AG10803 (cell line): Measurements from ENCODE around the gene FCHSD2.
"Not testable (repeated sequence)": the region's sequence is repeated elsewhere in the genome, so short reads cannot be mapped to it uniquely, and the experiment has no call there.

Experiments
- DNase-seq: peaks from one replicate; pipeline ENCODE4 v3.0.0; 2010; ENCODE audit warnings: low read depth
- H3K4me3 ChIP-seq: 2 replicates; pipeline ENCODE4 v1.5.1; 2011; ENCODE audit warnings: mild to moderate bottlenecking, low read length, control low read depth
- CTCF ChIP-seq: conservative IDR thresholded peaks from 2 replicates; pipeline ENCODE4 v1.5.1; 2011; ENCODE audit warnings: mild to moderate bottlenecking, low read length, control low read depth, inconsistent platforms

FCHSD2 gene

GRCh38 chr11:73141309-73142127 is 600 bp downstream of the FCHSD2 start:
- H3K4me3 ChIP-seq, result peak overlapping the region; percentile 87
- TF ChIP-seq CTCF, result no peak
- peak; percentile 67 for DNase-seq

GRCh38 chr11:73141031-73141308 is 1.1 kb downstream of the FCHSD2 start:
- H3K4me3 ChIP-seq, result peak overlapping the region; percentile 87
- no peak for DNase-seq
- TF ChIP-seq CTCF, result no peak

GRCh38 chr11:73140213-73141030 is 1.7 kb downstream of the FCHSD2 start:
- DNase-seq, result peak; percentile 29
- H3K4me3 ChIP-seq, result peak overlapping the region; percentile 87
- TF ChIP-seq CTCF, result no peak

GRCh38 chr11:73139476-73140198 is 2.5 kb downstream of the FCHSD2 start:
- peak overlapping the region; percentile 15 for H3K4me3 ChIP-seq
- no peak for TF ChIP-seq CTCF
- peak; percentile 18 for DNase-seq

- no peak for TF ChIP-seq CTCF
- DNase-seq, result no peak
- H3K4me3 ChIP-seq, result no peak overlapping the region
Observed at GRCh38 chr11:73137944-73138274, 4.2 kb downstream of the FCHSD2 start.

- H3K4me3 ChIP-seq, result no peak overlapping the region
- no peak for TF ChIP-seq CTCF
- DNase-seq, result no peak
Observed at GRCh38 chr11:73137262-73137943, 4.7 kb downstream of the FCHSD2 start.

GRCh38 chr11:73136722-73137121 is 5.4 kb downstream of the FCHSD2 start:
- DNase-seq, H3K4me3 ChIP-seq: not testable (repeated sequence)
